Limb (tissue), 2 donors: ENCODE measurements around the gene FEM1B.

Source experiments
- DNase-seq, 2 donors: peaks; one replicate each; pipeline ENCODE4 v3.0.0-alpha.2; 2016; ENCODE audit errors: extremely low spot score in 2 of 2

Gene FEM1B

GRCh38 chr15:68284616-68285258 is 7.2 kb downstream of the FEM1B start:
- no peak for DNase-seq

- DNase-seq: no peak
These were observed 7.9 kb downstream of the FEM1B start for GRCh38 chr15:68285259-68285980.

- no peak for DNase-seq
These were observed 8.7 kb downstream of the FEM1B start for GRCh38 chr15:68286256-68286655.

GRCh38 chr15:68289057-68289456 is 11.5 kb downstream of the FEM1B start:
- no peak for DNase-seq

GRCh38 chr15:68289621-68290352 is 12.2 kb downstream of the FEM1B start:
- no peak for DNase-seq

- no peak for DNase-seq
These were observed 13.2 kb downstream of the FEM1B start for GRCh38 chr15:68290715-68291114.

GRCh38 chr15:68292157-68292781 is 14.7 kb downstream of the FEM1B start:
- DNase-seq: no peak

GRCh38 chr15:68292967-68293366 is 15.4 kb downstream of the FEM1B start:
- DNase-seq: no peak

- DNase-seq: no peak
These were observed 17.7 kb downstream of the FEM1B start for GRCh38 chr15:68295014-68295805.

GRCh38 chr15:68298336-68298735 is 20.8 kb downstream of the FEM1B start:
- no peak for DNase-seq

- DNase-seq: no peak
These were observed 21.4 kb downstream of the FEM1B start for GRCh38 chr15:68298882-68299381.

- no peak for DNase-seq
These were observed 21.9 kb downstream of the FEM1B start for GRCh38 chr15:68299436-68299835.

- DNase-seq: no peak
These were observed 22.8 kb downstream of the FEM1B start for GRCh38 chr15:68300115-68300940.

GRCh38 chr15:68301301-68301700 is 23.8 kb downstream of the FEM1B start:
- DNase-seq: no peak

GRCh38 chr15:68302729-68303128 is 25.2 kb downstream of the FEM1B start:
- no peak for DNase-seq

- DNase-seq: no peak
These were observed 25.6 kb downstream of the FEM1B start for GRCh38 chr15:68303134-68303533.

- DNase-seq: no peak
These were observed 26.3 kb downstream of the FEM1B start for GRCh38 chr15:68303560-68304436.

GRCh38 chr15:68304589-68305337 is 27.2 kb downstream of the FEM1B start:
- no peak for DNase-seq
